Esophagus mucosa (tissue), 1 donor: ENCODE measurements around the gene HADHA. TPM values are rescaled to one million over a fixed set of nuclear protein-coding genes. Genes with fewer than 3 reads are reported as not detected.

ENCODE experiments used
- ATAC-seq: fragments of 200-7000 bp; cut with Tn5 transposase; one replicate; pipeline ENCODE4 v1.9.1; 2020
- total RNA-seq: library from RNA; stranded (reverse); gene quantifications from one replicate; pipeline ENCODE4 v1.2.4, GENCODE V29; 2023
- donor health status: DM: yes; HTN: yes; CAD: no.

The HADHA gene
- total RNA-seq, 1 donor from 2014 or later, result 109 TPM

- no peak for ATAC-seq
These were observed 52.9 kb downstream of the HADHA start for GRCh38 chr2:26191316-26192159.

- no peak for ATAC-seq
These were observed 54.1 kb downstream of the HADHA start for GRCh38 chr2:26190369-26190768.

GRCh38 chr2:26189751-26190150 lies 54.7 kb downstream of the HADHA start:
- ATAC-seq, result no peak

GRCh38 chr2:26189123-26189522 lies 55.3 kb downstream of the HADHA start:
- ATAC-seq, result no peak

- ATAC-seq, result no peak
These were observed 56.8 kb downstream of the HADHA start for GRCh38 chr2:26187537-26188104.

- no peak for ATAC-seq
These were observed 57.3 kb downstream of the HADHA start for GRCh38 chr2:26187114-26187513.

GRCh38 chr2:26185954-26186770 lies 58.3 kb downstream of the HADHA start:
- no peak for ATAC-seq

- ATAC-seq, result no peak
These were observed 59.0 kb downstream of the HADHA start for GRCh38 chr2:26185304-26185928.

- peak; percentile 77 for ATAC-seq
These were observed 59.7 kb downstream of the HADHA start for GRCh38 chr2:26184555-26185303.

- no peak for ATAC-seq
These were observed 60.3 kb downstream of the HADHA start for GRCh38 chr2:26184121-26184520.

- ATAC-seq, result no peak
These were observed 61.4 kb downstream of the HADHA start for GRCh38 chr2:26182887-26183630.

GRCh38 chr2:26182441-26182840 lies 62.0 kb downstream of the HADHA start:
- ATAC-seq, result no peak

- peak; percentile 12 for ATAC-seq
These were observed 65.0 kb downstream of the HADHA start for GRCh38 chr2:26179446-26179913.

GRCh38 chr2:26178746-26179436 lies 65.5 kb downstream of the HADHA start:
- ATAC-seq, result peak; percentile 47

GRCh38 chr2:26178246-26178645 lies 66.2 kb downstream of the HADHA start:
- ATAC-seq, result no peak

- ATAC-seq, result no peak
These were observed 67.3 kb downstream of the HADHA start for GRCh38 chr2:26177122-26177521.

GRCh38 chr2:26176279-26176615 lies 68.2 kb downstream of the HADHA start:
- no peak for ATAC-seq

- ATAC-seq, result no peak
These were observed 68.8 kb downstream of the HADHA start for GRCh38 chr2:26175466-26176278.

- no peak for ATAC-seq
These were observed 69.6 kb downstream of the HADHA start for GRCh38 chr2:26174691-26175465.
